Non-pigmented ciliary epithelial cell (primary cell): Measurements from ENCODE around the gene PCGF3.

Source experiments
- DNase-seq: peaks from one replicate; pipeline ENCODE4 v3.0.0-alpha.2; 2010; ENCODE audit warnings: low read depth

Gene PCGF3

DNA sequence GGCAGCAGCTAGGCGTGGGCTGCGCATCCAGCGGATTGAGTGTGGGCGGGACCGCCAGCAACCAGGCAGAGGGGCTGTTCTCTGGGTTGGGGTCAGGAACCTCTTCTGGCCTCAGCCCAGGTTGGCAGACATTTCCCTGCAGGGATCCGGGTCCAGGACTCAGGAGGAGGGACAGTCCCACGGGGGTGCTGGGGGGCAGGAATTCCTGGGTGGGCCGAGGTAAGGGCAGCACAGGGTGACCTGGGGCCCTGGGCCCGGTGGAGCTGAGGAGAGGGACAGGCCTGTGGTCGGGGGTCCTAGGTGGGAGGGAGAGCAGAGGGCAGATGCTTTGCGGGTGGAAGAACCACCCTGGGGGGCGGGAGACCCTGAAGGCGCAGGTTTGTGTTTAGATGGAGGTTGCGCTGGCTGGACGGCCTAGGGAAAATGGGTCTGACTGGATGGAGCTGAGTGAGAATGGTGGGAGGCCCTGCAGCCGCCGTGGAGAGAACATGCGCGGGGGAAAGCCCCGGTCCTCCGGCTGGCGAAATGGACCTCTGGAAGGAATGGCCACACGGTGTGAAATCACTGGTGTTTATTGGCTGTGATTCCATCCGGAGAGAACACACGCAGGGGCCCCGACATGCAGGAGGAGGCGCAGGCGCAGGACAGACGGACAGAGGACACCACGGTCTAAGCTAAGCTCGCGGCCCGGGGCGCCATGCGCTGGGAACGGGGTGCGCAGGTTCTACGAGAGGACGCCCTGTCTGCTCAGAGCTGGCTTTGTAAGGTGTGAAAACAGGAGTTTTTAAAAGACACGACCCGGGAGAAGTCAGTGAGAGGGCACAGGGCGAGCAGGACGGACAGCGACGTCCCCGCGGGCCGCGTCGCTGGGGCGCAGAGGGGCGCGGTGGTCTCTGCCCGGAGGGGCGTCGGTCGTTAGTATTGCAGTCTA lies 79.0 kb downstream of the PCGF3 start:
- DNase-seq = no peak

DNA sequence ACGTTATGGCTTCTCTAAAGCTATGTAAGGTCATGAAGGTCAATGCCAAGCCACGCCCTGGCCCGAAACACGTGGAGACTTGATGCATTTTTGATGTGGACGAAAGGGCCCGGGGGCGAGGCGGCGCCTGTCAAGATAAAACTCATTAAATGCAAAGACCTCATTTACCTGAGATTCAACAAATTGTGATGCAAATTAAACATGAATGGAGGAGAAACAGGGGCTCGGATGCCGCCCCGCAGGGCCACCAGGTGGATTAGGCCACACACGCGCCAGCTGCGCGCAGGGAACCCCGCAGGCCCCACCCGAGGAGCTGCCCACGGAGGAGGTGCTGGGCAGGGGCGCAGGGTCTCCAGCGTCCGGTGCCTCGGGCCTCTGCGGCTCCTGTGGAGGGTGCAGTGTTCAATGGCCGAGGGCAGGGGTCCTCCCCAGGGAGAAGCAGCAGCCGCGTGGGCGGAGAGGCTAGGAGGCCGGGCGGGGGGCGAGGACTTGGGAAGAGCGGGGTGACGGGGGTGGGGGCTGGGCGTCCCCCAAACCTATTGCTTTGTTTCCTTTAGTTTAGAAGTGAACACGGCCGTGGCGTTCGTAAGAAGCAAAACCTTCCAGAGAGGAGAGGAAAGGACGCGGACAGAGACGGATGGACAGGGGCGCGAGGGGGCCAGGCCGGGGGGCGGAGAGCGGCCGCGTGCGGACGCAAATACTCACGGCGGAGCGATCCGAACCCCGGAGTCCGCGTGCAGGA lies 79.9 kb downstream of the PCGF3 start:
- no peak for DNase-seq

DNA sequence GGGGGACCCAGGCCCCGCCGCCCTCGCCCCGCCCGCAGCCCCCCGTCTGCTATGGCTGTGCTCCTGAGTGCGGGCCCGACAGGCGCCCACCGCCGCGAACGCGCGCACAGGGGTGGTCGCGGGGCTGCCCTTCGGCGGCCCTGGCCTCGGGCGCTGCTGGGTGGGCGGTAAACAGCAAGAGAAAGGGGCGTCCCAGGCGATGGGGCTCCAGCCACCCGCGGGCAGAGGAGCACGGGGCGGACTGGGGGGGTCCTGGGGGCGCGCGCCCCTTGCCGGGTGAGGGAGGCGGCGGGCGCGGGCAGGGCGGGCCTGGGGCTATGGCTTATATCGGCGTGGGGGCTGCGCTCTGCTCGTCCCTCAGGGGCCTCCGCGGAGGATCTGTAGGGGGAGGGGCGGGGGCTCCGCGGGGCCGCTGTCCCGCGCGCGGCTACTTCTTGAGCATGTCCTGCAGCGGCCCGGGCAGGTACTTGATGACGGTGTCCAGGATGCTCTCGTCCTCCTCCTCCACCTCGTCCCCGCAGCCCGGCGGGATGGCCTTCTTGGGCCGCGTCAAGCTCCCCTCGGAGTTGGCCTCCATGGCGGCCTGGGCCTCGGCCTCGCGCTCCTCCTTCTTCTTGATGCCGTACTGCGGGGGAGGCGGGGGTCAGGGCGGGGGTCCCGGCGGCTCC lies 80.6 kb downstream of the PCGF3 start:
- DNase-seq = no peak

DNA sequence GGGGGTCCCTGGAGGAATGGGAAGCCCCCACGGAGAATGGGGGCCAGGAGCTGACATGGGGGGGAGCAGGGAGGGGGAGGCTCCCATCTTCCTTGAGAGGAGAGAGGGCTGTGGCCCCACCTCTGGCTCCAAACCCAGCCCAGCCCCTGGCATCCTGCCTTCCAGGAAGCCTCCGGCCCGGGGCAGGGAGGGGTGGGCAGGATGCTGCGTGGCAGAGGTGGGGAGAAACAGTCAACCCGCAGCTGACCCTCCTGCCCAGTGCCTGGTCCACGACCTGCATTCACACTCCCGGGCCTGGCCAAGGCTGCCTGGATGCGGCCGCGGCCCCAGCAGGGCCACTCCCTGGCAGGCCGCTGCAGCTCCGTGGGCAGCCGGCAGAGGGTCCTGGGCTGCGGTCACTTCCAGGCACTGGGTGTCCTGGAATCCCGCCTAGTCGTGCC lies 81.2 kb downstream of the PCGF3 start:
- no peak for DNase-seq

DNA sequence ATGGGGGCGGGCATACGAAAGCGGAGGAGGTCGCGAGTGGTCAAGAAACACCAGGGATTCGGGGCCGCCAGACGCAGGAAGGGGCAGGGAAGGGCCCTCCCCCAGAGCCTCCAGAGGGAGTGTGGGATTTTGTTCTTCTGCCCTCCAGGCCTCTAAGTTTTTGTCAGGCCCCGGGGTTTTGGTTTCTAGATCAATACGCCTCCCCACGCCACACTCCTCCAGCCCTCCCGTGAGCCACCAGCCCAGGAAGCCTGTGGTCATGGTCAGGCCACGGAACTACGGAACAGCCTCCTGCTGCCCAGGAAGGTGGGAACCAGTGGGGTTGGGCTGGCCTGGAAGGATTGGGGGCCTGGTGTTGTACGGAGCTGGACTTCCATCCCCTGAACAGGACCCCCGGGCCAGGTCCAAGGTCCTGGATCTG lies 81.9 kb downstream of the PCGF3 start:
- DNase-seq = no peak

DNA sequence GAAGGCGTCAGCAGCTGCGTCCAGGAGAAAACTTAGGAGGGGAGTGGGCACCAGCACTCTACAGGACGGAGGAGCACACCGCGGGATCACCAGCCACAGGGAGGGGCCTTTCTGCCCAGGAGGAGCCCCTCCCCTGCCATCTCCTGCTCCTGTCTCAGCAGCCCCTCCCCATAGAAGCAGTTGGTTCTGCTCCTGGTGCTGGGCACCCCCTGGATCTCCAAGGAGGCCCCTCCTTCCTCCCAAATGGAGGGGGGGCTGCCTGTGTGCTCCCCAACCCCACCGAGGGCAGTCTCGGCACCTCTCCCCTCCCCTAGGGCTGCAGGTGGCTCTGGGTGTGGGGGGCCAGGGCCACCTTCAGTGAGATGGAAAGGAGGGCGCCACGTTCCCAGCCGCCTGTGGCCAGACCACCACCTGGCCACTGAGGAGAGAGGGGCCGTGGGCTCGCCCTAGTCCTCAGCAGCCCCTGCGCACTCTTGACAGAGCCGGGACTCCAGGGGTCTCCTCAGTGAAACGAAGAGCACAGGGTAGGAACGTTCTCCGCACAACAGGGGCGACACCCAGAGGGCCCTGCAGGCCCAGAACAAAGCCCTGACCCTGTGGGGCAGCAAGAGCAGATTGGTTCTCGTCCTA lies 82.5 kb downstream of the PCGF3 start:
- no peak for DNase-seq

DNA sequence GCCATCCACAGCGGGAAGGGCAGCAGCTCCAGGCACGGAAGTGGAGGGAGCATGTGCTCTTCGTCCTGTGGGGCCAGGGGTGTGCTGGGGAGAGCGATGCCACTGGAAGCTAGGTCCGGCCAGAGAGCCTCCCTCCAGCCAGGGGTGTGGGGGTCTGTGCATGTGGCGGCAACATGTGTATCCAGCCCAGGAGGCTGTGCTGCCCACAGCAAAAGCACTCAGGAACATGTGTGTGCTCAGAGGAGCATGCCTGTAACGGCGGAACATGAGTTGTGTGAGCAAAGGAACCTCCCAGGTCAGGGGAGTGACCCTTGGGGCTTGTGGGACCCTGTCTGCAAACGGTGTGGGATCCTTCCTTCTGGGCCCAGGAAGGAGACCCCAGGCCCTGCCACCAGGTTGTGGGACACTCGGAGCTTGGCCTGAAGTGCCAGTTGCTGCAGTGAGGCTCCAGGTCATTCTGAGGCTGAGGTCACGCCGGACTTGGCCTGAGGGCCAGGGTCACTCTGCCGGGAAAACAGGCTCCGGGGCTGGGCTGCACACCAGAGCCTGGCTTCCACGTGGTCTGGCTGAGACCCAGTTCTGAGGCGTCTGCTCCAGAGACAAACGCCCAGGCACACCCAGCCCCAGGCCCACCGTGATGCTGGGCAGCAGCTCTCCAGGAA lies 83.1 kb downstream of the PCGF3 start:
- DNase-seq = no peak

DNA sequence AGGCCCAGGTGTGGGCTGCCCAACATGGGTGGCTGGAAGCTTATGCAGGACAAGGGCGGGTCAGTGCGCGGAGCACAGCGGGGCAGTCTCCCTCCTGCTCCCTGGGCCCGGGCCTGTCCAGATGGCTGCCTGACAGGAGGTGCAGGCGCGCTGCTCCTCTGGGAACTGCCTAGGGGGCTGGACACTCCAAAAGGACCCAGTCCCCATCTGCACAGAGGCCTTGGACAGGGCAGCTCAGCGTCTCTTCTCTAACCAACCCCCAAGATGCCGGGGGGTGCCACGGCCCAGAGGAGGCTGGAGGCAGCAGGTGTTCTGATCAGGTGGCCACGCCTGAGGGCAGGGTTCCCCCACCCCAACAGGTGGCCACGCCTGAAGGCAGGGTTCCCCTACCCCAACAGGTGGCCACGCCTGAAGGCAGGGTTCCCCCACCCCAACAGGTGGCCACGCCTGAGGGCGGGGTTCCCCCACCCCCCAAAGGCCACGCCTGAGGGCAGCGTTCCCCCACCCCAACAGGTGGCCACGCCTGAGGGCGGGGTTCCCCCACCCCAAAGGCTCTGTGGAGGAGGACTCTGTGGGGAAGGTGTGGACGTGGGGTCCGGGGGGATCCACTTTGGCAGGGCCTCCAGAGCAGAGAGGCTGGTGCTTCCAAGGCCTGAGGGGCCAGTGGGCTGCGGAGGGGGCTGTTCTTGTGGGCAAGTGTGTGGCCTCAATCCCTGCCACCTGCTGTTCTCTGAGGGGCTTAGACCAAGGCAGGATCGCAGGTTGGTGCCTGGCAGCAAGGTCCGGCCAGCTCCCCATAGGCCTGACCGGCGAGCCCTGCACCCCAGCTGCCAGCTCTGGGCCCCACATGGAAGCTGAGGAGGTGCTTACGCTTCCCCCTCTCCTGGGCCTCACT lies 84.2 kb downstream of the PCGF3 start:
- DNase-seq = no peak

DNA sequence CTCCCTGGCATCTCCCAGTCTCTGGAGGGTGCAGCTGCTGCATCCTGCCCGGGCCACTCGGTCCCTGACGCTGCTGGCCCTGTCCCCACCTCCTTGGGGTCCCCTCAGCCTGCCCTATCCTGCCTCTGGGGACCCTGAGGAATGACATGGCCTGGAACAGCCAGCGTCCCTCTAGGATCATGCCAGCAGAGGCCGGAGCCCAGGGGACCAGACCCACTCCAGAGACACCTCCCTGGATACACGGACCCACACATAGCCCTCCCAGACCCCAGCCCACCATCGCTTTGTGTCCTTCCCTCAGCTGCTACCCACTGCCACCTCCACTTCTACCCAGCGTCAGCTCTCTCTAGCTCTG lies 84.8 kb downstream of the PCGF3 start:
- no peak for DNase-seq

DNA sequence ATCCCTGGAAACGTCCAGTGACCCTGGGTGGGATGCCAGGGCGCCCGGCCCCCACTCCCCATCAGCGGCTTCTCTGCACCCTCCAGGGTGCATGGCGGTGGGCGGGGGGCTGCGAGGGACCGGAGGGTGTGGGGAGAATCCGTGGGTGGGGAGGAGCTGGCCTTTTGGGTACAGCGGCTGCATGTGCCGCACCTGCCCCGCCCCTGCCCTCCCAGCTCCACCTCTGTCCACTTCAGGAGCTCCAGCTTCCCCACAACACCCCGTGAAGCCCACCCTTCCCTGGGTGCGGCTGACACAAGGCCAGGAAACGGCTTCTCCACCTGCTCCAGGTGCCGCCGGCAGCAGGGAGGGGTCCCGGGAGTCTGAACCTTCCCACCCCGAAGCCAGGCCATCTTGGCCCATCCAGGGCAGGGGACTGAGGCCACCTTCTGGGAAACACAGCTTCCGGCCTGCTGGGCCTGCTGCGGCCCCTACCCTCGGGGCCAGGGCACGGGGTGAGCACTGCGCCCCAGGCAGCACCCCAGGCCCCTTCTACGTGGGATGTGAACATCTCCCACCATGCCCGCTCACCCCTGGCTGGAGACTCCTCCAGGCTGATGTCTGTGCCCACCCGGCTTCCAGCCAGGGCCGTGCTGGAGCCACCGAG lies 85.7 kb downstream of the PCGF3 start:
- DNase-seq = no peak

DNA sequence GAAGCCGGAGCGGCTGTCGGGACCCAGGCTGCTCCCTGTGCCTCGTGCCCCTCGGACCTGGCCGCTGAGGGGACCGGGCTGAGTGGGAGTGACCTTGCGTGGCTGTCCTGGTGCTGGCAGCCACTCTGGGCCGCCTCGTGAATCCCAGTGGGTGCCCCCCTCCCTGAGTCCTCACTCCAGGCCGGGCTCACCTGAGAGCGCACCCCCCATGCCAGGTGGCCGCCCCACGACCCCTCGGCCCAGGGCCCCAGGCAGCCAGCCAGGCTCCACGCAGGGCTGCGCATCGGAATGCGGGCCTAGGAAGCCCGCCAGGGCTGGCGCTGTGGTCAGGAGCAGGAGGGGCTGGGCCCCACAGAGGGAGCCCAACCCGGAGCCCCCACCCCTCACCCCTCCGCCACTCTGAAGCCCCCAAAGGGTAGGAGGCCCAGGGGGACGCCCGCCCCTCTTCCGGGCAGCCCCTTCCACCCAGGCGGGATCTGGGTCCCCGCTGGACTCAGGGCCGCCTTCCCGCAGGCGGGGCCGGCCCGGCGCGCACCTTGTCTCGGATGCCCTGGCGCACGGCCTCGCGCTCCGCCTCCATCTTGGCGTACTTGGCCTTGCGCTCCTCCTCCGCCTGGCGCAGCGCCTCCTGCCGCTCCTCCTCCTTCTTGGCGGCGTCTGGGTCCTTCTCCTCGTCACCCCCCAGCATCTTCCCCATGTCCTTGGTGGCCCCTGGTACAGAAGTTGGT lies 86.4 kb downstream of the PCGF3 start:
- no peak for DNase-seq

DNA sequence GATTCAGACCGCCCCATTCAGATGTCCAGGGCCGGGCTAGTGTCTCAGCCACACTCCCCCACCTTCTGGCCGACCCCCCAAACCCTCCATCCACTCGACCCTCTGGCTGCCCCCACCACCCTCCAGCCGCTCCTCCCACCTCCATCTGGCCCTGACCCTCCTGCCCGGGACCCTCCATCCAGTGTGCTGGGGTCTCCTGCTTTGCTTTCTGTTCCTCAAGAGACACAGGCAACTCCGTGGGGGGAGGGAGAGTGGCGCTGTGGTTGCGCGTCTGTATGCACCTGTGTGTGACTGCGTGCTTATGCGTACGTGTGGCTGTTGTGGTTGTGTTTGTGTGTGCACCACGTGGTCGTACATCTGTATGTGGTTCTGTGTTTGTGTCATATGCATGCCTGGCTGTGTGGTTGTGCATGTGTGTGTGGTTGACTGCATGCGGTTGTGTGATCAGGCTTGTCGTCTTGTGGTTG lies 87.0 kb downstream of the PCGF3 start:
- DNase-seq = no peak

DNA sequence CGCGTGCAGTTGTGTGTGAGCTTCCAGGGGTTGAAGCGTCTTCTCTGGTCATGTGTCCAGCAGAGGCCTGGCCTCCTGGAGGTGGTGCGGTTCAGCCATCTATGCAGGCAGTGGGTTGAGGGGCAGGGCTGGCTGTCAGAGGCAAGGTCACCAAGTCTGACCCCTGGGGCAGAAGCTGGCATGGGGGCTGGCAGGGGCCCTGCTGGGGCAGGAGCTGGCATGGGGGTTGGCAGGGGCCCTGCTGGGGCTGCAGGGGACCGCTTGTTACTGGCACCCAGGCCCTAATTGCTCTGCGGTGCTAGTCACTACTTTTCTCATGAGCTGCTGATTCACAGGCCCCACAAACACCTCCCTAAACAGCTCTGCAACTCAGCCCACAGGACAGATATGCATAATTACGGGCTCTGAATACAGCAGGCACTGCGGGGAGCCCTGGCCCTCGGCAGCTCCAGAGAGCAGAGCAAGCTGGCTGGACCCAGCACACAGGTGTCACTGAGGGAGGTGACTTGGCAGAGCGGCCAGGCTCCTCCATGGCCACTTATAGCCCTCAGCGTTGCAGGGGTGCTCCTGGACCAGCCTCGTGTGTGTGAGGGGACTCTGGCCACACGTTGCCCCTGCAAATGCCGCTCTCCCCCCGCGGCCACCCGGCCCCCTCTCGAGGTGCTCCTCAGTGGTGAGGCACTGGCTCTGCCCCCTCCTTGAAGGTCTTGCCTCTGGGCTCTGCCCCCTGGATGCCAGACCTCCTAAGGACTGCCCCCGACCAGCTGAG lies 87.6 kb downstream of the PCGF3 start:
- DNase-seq = no peak

DNA sequence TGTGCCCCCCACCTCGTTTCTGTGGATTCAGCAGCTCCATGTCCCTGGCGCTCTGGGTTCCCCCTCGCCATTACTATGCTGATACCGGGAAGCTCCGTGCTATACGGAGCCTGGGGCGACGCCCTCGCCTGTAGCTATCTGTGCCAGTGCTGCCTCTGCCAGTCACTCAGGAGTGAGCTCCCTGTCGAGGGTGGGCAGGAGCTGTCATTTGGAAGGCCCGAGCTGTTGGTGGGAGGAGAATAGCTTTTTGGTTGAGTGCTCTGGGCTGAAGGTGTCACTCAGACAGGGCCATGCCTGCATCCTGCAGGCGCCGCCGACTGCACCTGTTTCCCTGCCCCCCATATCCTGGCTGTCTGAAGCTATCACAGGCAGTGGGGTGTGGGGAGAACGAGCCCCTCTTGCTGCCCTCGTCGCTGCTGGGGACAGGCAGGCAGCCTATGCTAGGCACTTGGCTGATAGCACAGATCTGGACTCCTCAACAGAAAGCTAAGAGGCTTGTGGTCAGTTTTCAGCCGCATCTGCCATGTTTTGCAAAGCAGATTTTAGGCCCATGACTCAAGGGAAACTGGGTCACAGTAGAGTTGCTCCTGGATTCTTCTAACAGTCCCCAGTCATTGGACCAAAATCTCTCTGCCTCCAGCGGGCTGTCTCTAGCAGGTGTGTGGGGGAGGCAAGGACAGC lies 88.4 kb downstream of the PCGF3 start:
- DNase-seq = no peak

DNA sequence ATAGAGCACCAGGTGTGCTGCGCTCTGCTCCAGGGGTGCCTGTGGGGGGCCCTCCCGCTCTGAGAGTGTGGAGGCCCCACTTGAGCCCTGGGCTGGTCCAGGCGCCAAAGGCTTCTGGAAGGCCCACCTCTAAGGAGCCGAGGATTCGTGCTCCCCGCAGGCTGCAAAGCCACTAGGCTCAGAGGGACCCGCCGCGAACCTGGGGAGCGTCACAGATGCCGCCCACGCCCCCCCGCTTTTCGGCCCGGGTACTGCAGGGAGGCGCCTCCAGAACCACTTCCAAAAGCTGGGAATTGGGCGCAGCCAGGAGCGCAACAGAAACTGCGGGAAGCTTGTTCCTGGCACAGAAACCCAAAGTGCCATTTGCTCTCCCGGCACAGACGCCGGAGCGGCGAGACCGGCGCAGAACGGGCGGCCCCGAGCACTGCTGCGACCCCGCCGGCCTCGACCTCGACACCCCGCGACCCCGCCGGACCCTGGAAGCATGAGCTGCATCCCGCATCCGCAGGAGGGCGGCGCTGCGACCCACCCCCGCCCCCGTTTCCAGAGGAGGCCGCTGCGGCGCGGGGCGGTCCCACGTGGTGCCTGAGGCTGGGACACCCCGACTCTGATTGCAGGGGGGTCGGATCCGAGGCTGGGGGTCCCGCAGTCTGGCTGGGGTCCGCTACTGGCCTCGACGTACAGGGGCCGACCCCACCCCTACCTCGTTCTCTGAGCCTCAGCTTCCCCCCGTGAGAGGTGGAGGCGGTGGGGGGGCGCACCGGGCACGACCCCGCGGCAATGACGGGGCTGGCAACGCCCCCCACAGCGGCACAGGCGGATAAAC lies 89.5 kb downstream of the PCGF3 start:
- DNase-seq = no peak

DNA sequence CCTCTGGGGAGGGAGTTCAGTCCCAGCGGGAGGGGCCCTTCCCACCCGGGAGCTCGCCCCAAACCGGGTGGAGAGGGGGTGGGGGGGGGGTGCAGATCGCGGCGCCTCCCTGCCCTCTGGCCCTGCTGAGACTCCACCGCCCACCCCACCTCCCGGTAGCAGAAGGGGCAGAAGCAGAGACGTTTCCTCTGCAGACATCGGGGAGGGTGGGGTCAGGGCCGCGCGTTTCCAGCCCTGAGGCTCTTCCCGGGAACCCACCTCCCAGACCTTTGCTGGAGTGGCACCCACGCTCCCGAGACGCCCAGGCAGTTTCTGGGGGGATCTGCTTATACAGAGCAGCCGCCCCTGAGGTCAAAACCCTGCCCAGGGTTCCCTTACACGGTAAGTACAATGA lies 90.1 kb downstream of the PCGF3 start:
- DNase-seq = no peak

DNA sequence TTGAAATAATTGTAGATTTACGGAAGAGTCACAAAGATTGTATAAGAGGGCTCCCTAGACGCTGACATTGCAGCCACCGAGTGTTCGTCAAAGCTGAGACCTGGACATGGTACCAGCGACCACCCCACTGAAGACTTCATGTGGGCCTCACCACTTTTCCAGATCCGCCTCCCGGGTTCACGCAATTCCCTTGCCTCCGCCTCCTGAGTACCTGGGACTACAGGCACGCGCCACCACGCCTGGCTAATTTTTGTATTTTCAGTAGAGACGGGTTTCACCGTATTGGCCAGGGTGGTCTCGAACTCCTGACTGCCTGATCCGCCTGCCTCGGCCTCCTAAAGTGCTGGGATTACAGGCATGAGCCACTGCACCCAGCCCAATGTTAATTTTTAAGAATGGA lies 90.6 kb downstream of the PCGF3 start:
- DNase-seq = no peak
